ENCODE results near the gene TMEM98.

DNA sequence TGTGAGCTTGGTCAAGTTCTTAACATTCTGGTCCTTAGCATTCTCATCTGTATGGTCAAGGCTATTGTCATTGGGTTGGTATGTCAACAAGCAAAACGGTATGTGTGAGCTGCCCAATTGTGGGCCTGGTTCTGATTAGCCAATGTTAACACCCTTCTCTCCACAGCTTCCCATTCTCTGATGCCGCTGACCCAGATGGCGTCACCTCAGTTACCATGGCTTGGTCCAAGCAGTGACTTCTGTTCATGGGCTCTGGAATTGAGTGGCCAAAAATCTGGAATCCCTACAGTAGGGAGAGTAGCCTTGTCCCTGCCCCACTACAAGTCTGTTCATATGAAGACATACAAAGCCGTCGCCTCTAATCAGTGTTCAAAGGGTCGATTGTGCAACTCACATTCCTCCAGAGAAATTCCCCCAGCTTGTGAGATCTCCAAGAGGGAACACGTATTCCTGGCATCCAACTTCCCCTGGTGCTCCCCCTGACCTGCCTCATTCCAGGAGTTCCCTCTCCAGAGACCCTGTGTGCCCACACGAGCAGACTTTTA lies 15.8 kb downstream of the TMEM98 start:
- TF ChIP-seq, protein P1, sequence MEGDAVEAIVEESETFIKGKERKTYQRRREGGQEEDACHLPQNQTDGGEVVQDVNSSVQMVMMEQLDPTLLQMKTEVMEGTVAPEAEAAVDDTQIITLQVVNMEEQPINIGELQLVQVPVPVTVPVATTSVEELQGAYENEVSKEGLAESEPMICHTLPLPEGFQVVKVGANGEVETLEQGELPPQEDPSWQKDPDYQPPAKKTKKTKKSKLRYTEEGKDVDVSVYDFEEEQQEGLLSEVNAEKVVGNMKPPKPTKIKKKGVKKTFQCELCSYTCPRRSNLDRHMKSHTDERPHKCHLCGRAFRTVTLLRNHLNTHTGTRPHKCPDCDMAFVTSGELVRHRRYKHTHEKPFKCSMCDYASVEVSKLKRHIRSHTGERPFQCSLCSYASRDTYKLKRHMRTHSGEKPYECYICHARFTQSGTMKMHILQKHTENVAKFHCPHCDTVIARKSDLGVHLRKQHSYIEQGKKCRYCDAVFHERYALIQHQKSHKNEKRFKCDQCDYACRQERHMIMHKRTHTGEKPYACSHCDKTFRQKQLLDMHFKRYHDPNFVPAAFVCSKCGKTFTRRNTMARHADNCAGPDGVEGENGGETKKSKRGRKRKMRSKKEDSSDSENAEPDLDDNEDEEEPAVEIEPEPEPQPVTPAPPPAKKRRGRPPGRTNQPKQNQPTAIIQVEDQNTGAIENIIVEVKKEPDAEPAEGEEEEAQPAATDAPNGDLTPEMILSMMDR (IDR thresholded peaks at IDR 0.05; ENCODE audit: insufficient read depth, low read length, poor library complexity, severe bottlenecking) = no peak
- TF ChIP-seq EZH2phosphoT487 (conservative IDR thresholded peaks at IDR 0.05; ENCODE audit: low read length) = no peak
